GM18520 (cell line): ENCODE results near the gene MYO3B.
A peak's percentile ranks its signal among the peaks of the same experiment; 100 is the strongest.
"Not testable (repeated sequence)": the region's sequence is repeated elsewhere in the genome, so short reads cannot be mapped to it uniquely, and the experiment has no call there.

Source experiments
- ATAC-seq: cut with Tn5 transposase; IDR thresholded peaks from one replicate; pipeline ENCODE4 v1.9.1; 2021; ENCODE audit not compliant: unreplicated experiment

MYO3B gene

DNA sequence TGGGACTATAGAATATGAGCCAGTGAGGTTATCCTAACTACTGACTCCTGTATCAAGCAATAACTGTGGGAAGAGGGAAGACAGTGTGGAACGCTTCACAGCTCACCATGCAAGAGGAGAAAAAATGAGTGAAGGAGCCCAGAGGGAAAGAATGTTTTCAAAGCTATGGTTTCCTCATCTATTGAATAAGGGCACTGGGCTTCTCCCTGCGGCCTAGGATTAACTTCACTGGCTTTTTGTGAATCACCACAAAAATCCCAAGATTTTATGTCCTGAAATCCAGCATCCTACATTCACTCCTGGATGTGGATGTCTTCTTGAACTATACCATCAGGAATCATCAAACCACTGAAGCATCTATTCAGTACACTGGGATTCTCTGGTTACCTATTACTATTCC is 492.7 kb downstream of the MYO3B start:
- ATAC-seq, result no peak

- ATAC-seq, result no peak
Measured at GRCh38 chr2:170671079-170671478, 493.1 kb downstream of the MYO3B start.

GRCh38 chr2:170674282-170674681 is 496.3 kb downstream of the MYO3B start:
- not testable (repeated sequence) for ATAC-seq

GRCh38 chr2:170675701-170676100 is 497.8 kb downstream of the MYO3B start:
- no peak for ATAC-seq

GRCh38 chr2:170679607-170680079 is 501.7 kb downstream of the MYO3B start:
- peak; percentile 26 for ATAC-seq

DNA sequence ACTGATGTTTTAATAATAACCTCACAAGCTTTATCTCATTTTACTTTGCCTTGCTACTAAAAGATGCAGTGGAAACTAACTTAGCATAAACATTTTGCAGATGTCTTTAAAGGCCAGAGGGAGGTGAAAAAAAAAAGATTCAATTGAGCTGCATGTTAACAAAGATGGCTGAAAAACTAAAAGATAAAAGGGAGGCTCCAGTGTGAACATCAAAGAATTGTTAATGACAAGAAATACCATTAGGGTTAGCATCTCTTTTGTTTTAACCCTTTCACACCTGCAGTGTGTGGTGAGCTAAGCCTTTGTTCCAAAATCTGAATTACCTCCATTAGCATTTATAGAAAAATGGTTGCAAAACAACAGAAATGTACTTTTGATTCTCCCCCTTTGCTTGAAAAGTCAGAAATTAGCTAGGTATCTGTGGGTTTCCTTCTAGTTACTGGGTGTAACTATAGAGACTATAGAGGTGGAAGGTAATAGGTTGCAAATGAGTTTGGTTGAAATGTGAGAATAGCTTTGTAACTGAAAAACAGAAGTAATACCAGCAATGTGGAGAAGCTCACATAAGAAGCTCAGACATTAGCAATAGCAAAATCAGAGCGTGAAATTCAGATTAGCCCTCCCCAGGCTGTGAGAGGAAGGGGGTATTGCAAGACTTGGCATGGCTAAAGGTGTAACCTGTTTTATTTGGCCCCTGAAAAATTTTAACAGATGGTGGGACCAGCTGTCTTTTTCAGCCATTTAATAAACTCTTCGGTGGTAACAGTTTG is 502.4 kb downstream of the MYO3B start:
- ATAC-seq, result peak; percentile 91

GRCh38 chr2:170681311-170681710 is 503.4 kb downstream of the MYO3B start:
- no peak for ATAC-seq

- ATAC-seq, result no peak
Measured at GRCh38 chr2:170685591-170685990, 507.6 kb downstream of the MYO3B start.

GRCh38 chr2:170689481-170689880 is 511.5 kb downstream of the MYO3B start:
- ATAC-seq, result no peak

DNA sequence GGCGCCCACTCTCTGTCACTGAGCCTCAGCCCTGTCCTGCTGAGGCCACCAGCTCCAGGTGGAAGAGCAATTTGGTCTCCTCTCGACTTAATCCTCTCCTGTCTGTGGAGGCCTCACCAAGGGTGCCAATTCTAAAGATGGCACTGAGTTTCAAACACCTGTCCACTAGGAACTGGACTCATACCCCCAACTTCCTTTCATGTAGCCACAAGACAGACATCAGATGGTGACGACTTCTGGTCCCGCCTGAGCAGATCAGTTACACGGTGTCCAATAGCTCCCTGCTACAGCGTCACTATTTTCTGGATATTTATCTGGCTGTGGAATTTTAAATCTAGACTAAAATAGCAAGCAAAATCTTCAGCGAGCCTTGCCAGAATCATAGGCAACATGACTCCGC is 512.7 kb downstream of the MYO3B start:
- ATAC-seq, result no peak

GRCh38 chr2:170694316-170694715 is 516.4 kb downstream of the MYO3B start:
- no peak for ATAC-seq

GRCh38 chr2:170695521-170696410 is 517.8 kb downstream of the MYO3B start:
- no peak for ATAC-seq

DNA sequence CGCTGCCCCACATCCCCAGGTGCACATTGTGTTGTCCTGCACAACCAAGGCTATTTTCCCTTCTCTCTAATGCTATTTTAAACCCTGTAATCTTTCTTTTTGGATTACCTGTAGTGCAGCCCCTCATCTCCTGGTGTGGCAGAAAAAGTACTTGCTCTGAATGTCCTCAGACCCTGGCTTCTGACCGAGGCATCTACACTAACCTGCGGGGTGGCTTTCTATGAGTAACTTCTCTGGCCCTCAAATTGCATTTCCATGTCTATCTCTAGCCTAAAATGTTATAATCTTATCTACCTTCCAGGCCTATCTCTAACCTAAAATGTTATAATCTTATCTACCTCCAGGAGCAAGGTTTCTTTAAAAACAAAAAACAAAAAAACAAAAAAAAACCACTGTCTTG is 519.0 kb downstream of the MYO3B start:
- no peak for ATAC-seq

GRCh38 chr2:170701011-170701410 is 523.1 kb downstream of the MYO3B start:
- no peak for ATAC-seq

GRCh38 chr2:170703776-170704476 is 526.0 kb downstream of the MYO3B start:
- ATAC-seq, result no peak
